Tibial artery (tissue), 4 donors: ENCODE data around the gene GRIN2C.

Source experiments
- DNase-seq, 2 donors: peaks; one replicate each; pipeline ENCODE4 v3.0.0-alpha.2; 2019
- H3K27ac ChIP-seq, 2 donors: fragments of 200-600 bp; sonication (generic) in 1 of 2; 1 replicate in 1 of 2; 2 replicates in 1 of 2; pipeline ENCODE4 v1.5.1; 2018 to 2019; ENCODE audit warnings: mild to moderate bottlenecking in 1 of 2
- H3K27me3 ChIP-seq, 2 donors: fragments of 200-600 bp; sonication (generic) in 1 of 2; one replicate each; pipeline versions ENCODE4 v1.5.1 to v1.6.0; 2016 to 2019
- H3K36me3 ChIP-seq, 3 donors: fragments of 200-600 bp; sonication (generic) in 2 of 3; one replicate each; pipeline ENCODE4 v1.5.1; 2016 to 2019; ENCODE audit warnings: mild to moderate bottlenecking in 2 of 3
- H3K4me1 ChIP-seq, 4 donors: fragments of 200-600 bp; sonication (generic) in 2 of 4; 1 replicate in 3 of 4; 2 replicates in 1 of 4; pipeline ENCODE4 v1.5.1; 2016 to 2019
- H3K4me3 ChIP-seq, 2 donors: fragments of 200-600 bp; sonication (generic) in 1 of 2; 1 replicate in 1 of 2; 2 replicates in 1 of 2; pipeline ENCODE4 v1.5.1; 2018 to 2019; ENCODE audit warnings: mild to moderate bottlenecking in 2 of 2
- H3K9me3 ChIP-seq, 3 donors: fragments of 200-600 bp; sonication (generic) in 1 of 3; one replicate each; pipeline ENCODE4 v1.5.1; 2016 to 2019
- CTCF ChIP-seq, 2 experiments: fragments of 200-600 bp in 1 of 2; fragments of 450-650 bp in 1 of 2; IDR thresholded peaks; one replicate each; pipeline ENCODE4 v1.5.1; 2017 to 2019; ENCODE audit warnings: antibody characterized with exemption in 2 of 2, mild to moderate bottlenecking in 1 of 2, moderate library complexity in 1 of 2
- intact Hi-C: fragments of 100-400 bp; cut with DNase I; formaldehyde crosslinking; loops from one replicate; pipeline ENCODE4 v1.15.0; 2023; ENCODE audit warnings: low total_unique reads

GRIN2C gene

GRCh38 chr17:74892974-74893911 is 33.6 kb upstream of the GRIN2C start, which contains the start of gene FADS6:
FADS6 (minus strand) TSS chr17:74893633; CDS start chr17:74893595, 38 bp downstream.
- Histone ChIP-seq H3K27ac (no peak within 1 kb of the TSS), H3K4me3 (peak within 1 kb of the TSS; percentile 17 to 40), H3K27me3 (peaks cover 0 to 78% of the 10 kb centered on the region in 2 donors), H3K9me3 (no peaks in the 10 kb centered on the region), H3K36me3 (no peaks in the 10 kb centered on the region), H3K4me1 (peaks cover 0 to 13% (median 10%) of the 10 kb centered on the region in 4 donors)
- no peak for DNase-seq
- intact Hi-C loops = no loop called here
- TF ChIP-seq CTCF (IDR thresholded peaks at IDR 0.05) = no peak

DNA sequence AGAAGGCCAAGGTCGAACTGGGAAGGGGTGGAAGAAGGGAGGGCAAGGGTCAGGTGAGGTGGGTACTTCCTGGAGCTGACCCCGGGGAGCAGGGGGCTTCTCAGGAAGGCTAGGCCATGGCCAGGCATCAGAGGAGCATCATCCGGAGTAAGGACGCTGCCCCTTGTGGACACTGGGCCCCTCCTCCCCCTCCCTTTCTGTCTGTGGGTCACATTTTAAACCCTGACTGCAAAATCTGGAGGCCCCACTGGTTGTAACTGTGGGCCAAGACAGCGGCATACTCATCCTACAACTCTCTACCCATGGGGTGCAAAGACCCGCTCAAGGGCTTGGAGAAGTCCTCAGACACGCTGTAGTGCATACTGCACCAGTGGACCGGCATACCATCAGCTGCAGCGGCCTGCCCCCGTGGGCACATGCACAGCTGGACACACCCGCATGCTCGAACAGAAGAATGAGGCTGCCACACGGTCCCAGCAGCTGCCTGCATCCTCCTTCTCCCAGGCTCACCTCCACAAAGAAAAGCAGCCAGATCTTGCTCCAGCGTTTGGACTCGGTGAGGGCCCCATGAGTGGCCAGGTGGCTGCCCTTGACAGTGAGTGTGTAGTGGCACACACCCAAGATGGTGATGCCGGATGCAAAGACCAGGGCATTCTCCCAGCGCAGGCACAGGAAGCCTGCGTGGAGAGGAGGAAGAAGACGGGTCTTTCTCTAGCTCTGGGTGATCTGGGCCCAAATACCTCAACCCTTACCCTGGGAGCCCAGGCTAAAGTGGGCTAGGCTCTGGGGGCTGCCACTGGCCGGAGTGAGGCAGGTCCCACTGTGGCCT is 32.5 kb upstream of the GRIN2C start:
- H3K36me3 ChIP-seq = no peaks in the 10 kb centered on the region
- no peaks in the 10 kb centered on the region for H3K9me3 ChIP-seq
- peaks cover 0 to 80% of the 10 kb centered on the region in 2 donors for H3K27me3 ChIP-seq
- H3K27ac ChIP-seq = no peak overlapping the region
- DNase-seq = no peak
- TF ChIP-seq CTCF (IDR thresholded peaks at IDR 0.05) = no peak
- H3K4me1 ChIP-seq = peaks cover 0 to 13% (median 10%) of the 10 kb centered on the region in 4 donors
- H3K4me3 ChIP-seq = no peak overlapping the region
- intact Hi-C loops = no loop called here

DNA sequence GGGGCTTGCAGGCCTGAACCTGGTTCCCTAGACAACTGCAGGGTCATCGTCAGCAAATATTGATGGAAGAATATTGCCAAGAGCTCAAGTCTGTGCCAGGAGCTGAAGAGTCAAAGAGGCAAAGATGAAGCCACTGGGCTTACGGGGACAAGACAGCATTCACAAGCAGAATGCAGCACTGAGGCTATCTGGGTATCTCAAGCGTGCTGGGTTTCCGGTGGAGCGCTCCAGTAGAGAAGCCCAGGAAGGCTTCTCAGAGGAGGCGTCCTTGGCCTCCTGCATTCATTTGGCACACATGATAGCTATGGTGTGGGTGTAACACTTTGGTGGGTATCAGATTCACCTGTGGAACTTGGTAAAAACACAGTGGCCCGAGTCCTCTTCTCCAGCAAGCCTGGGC is 30.9 kb upstream of the GRIN2C start:
- intact Hi-C loops = no loop called here
- TF ChIP-seq CTCF (IDR thresholded peaks at IDR 0.05) = no peak
- Histone ChIP-seq H3K4me3 (no peak overlapping the region), H3K36me3 (no peaks in the 10 kb centered on the region), H3K4me1 (peaks cover 0 to 13% (median 10%) of the 10 kb centered on the region in 4 donors), H3K9me3 (no peaks in the 10 kb centered on the region), H3K27me3 (peaks cover 0 to 70% of the 10 kb centered on the region in 2 donors), H3K27ac (no peak overlapping the region)
- no peak for DNase-seq

DNA sequence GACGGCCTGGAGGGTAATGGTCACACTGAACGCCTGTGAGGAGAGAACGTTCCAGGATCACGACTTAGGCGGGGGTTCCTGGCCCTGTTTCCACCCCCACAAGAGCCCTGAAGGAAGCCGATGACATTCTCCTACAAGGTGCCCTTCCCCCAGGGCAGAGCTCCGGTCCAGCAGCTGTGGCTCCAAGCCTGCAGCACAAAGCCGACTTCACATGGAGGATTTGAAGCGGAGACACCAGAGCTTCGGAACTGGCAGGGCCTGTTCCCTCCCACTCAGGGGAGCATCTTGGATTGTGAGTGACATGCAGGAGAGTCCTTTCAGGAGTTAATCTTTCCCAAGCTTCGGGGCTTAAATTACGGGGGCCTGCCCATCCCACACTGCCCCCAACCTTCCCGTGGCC is 28.8 kb upstream of the GRIN2C start:
- H3K9me3 ChIP-seq = no peaks in the 10 kb centered on the region
- peaks cover 0 to 8% (median 6%) of the 10 kb centered on the region in 4 donors for H3K4me1 ChIP-seq
- intact Hi-C loops = no loop called here
- DNase-seq = no peak
- H3K36me3 ChIP-seq = no peaks in the 10 kb centered on the region
- no peak overlapping the region for H3K27ac ChIP-seq
- H3K4me3 ChIP-seq = no peak overlapping the region
- no peak for TF ChIP-seq CTCF (IDR thresholded peaks at IDR 0.05)
- peaks cover 0 to 64% of the 10 kb centered on the region in 2 donors for H3K27me3 ChIP-seq

GRCh38 chr17:74883241-74883745 is 23.6 kb upstream of the GRIN2C start:
- no peak for TF ChIP-seq CTCF (IDR thresholded peaks at IDR 0.05)
- no peaks in the 10 kb centered on the region for H3K36me3 ChIP-seq
- intact Hi-C loops = no loop called here
- no peak overlapping the region for H3K4me3 ChIP-seq
- no peaks in the 10 kb centered on the region for H3K4me1 ChIP-seq
- peaks cover 0 to 64% of the 10 kb centered on the region in 2 donors for H3K27me3 ChIP-seq
- H3K27ac ChIP-seq = no peak overlapping the region
- no peaks in the 10 kb centered on the region for H3K9me3 ChIP-seq
- DNase-seq = no peak
